Measurements from ENCODE around the gene MBD2.

DNA sequence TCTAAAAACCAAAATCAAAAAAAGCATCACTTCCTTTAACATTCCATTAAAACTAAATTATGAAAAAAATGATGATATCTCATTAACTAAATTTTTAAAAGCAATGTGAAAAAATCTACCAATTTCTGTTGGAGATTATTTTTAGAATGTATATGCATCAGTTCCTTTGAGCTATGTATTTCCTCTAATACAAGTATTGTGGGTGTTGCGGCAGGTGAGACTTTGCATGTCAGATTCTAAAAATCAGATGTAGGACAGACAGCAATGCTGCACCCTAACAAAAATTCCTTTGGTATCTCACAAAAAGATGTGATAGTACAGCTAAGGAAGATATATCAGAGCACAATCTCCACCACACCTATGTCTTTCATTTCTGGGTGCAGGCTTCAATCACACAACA, 6.8 kb downstream of the MBD2 start:
- TF ChIP-seq, protein P1, sequence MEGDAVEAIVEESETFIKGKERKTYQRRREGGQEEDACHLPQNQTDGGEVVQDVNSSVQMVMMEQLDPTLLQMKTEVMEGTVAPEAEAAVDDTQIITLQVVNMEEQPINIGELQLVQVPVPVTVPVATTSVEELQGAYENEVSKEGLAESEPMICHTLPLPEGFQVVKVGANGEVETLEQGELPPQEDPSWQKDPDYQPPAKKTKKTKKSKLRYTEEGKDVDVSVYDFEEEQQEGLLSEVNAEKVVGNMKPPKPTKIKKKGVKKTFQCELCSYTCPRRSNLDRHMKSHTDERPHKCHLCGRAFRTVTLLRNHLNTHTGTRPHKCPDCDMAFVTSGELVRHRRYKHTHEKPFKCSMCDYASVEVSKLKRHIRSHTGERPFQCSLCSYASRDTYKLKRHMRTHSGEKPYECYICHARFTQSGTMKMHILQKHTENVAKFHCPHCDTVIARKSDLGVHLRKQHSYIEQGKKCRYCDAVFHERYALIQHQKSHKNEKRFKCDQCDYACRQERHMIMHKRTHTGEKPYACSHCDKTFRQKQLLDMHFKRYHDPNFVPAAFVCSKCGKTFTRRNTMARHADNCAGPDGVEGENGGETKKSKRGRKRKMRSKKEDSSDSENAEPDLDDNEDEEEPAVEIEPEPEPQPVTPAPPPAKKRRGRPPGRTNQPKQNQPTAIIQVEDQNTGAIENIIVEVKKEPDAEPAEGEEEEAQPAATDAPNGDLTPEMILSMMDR (conservative IDR thresholded peaks at IDR 0.05; ENCODE audit: low read depth, low read length): no peak
- TF ChIP-seq EZH2 (IDR thresholded peaks at IDR 0.05; ENCODE audit: borderline replicate concordance, low read depth, low read length, poor library complexity, severe bottlenecking): no peak
